ENCODE data around the gene MYBPC2. TPM values are rescaled to one million over a fixed set of nuclear protein-coding genes. Genes with fewer than 3 reads are reported as not detected.
A peak's percentile ranks its signal among the peaks of the same experiment; 100 is the strongest.

Gene MYBPC2
- total RNA-seq, 1 experiment from 2014 or later = 0.03 TPM

DNA sequence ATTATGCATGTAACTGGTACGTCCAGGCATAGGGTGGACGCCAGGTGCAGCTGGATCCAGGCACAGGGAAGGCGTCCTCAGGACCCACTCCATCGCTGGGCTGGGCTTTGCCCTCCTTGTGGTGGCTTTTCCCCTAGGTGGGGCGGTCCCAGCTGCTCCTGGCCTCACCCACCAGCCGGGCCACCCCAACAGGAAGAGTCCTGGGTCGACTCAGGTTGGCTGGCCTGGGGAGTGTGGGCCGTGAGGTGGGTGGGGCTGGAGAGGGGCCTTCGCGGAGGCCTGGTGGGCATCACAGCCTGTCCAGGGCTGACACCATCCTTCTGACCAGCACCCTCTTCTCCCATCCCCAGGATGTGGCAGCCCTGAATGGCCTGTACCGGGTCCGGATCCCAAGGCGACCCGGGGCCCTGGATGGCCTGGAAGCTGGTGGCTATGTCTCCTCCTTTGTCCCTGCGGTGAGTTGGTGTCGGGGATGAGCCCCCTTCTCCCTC lies 47.1 kb downstream of the MYBPC2 start:
- no peak for DNase-seq
- Histone ChIP-seq H3K9me3 (no peaks in the 10 kb centered on the region), H3K27me3 (no peaks in the 10 kb centered on the region; the same call in 1 of the 2 replicates), H3K36me3 (peaks cover 6% of the 10 kb centered on the region; the same call in 1 of the 2 replicates), H3K4me3 (no peak overlapping the region)

DNA sequence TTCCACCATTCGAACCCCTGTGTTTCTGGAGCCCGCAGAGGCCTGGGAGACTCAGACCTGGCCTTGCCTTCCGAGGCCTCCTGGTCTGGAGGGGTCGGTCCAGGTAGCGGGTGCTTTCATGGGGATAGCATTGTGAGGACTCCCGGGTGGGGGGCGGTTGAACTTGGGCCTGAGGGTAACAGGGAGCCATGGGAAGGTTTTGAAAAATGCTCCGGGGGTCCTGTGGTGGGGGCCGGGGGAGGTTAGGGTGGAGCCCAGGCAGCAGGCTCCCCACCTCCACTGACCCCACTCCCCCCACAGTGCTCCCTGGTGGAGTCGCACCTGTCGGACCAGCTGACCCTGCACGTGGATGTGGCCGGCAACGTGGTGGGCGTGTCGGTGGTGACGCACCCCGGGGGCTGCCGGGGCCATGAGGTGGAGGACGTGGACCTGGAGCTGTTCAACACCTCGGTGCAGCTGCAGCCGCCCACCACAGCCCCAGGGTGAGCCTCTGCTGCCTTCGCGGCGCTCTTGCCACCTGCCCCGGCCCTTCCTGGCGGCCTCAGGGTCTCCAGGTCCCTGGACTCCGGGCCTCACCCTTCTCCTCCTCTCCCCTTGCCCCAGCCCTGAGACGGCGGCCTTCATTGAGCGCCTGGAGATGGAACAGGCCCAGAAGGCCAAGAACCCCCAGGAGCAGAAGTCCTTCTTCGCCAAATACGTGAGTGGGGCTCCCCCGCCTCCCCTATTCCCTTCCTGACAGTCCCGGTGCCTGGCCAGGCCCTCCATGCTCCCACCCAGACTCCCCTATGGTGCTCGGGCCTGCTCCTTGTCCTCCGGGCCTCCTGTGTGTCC lies 47.8 kb downstream of the MYBPC2 start:
- no peak overlapping the region for H3K4me3 ChIP-seq
- no peak for DNase-seq
- peaks cover 6% of the 10 kb centered on the region; the same call in 1 of the 2 replicates for H3K36me3 ChIP-seq
- H3K9me3 ChIP-seq = no peaks in the 10 kb centered on the region
- H3K27me3 ChIP-seq = no peaks in the 10 kb centered on the region; the same call in 1 of the 2 replicates

GRCh38 chr19:50481351-50482149 lies 48.9 kb downstream of the MYBPC2 start:
- no peaks in the 10 kb centered on the region for H3K27me3 ChIP-seq

DNA sequence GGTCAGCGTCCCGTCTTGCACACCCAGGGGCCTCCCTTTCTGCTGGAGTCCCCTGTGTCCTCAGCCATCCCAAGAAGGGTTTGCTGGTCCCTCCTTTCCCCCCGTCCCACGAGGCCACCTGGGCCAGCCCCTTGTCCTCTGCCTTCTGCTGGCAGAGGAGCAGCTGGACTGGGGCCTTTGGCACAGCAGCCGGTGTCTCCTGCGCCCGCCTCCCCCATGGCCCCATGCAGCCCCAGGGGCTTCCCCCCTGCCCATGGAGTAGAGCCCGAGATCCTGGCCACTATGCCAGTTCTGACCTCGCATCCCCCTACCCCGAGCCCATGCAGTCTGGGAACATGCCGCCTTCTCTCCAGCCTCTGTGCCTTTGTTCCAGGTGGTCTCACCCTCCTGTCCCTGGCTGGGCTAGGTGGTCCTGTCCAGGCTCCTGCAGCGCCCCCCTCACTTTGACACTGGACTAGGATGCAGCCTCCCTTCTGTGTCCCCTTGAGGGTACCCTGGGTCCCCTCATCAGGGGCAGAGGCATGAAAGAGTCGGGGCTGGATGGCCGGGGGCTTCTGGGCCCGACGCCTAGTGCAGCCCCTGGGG lies 49.7 kb downstream of the MYBPC2 start:
- DNase-seq = no peak
- H3K9me3 ChIP-seq = peaks cover 12% of the 10 kb centered on the region
- peaks cover 6% of the 10 kb centered on the region; the same call in 1 of the 2 replicates for H3K36me3 ChIP-seq
- H3K4me3 ChIP-seq = no peak overlapping the region
- H3K27me3 ChIP-seq = peaks cover 1% of the 10 kb centered on the region; the same call in 1 of the 2 replicates

More at GRCh38 chr19:50481351-50482149, 48.9 kb downstream of the MYBPC2 start:
- no peak overlapping the region for H3K4me3 ChIP-seq
- peaks cover 9% of the 10 kb centered on the region for H3K9me3 ChIP-seq
- DNase-seq = no peak
- H3K36me3 ChIP-seq = peaks cover 6% of the 10 kb centered on the region; the same call in 1 of the 2 replicates

DNA sequence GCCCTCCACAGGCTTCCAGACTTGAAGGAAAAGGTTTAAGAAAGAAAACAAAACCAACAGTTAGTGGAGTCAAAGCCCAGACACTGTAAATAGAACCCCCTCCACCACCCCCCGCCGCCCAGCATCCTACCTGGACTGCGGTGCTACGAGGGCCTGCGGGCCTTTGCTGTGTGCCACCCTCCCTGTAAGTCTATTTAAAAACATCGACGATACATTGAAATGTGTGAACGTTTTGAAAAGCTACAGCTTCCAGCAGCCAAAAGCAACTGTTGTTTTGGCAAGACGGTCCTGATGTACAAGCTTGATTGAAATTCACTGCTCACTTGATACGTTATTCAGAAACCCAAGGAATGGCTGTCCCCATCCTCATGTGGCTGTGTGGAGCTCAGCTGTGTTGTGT lies 50.2 kb downstream of the MYBPC2 start:
- no peak overlapping the region for H3K4me3 ChIP-seq

GRCh38 chr19:50485284-50485955 lies 52.7 kb downstream of the MYBPC2 start:
- Histone ChIP-seq H3K27me3 (peaks cover 20% of the 10 kb centered on the region), H3K4me3 (no peak overlapping the region), H3K36me3 (no peaks in the 10 kb centered on the region), H3K9me3 (peaks cover 12% of the 10 kb centered on the region)
- no peak for DNase-seq

More for the DNA sequence above, 50.2 kb downstream of the MYBPC2 start:
- H3K9me3 ChIP-seq = peaks cover 12% of the 10 kb centered on the region
- H3K36me3 ChIP-seq = peaks cover 6% of the 10 kb centered on the region; the same call in 1 of the 2 replicates
- H3K27me3 ChIP-seq = peaks cover 6% of the 10 kb centered on the region; the same call in 1 of the 2 replicates
- DNase-seq = no peak

DNA sequence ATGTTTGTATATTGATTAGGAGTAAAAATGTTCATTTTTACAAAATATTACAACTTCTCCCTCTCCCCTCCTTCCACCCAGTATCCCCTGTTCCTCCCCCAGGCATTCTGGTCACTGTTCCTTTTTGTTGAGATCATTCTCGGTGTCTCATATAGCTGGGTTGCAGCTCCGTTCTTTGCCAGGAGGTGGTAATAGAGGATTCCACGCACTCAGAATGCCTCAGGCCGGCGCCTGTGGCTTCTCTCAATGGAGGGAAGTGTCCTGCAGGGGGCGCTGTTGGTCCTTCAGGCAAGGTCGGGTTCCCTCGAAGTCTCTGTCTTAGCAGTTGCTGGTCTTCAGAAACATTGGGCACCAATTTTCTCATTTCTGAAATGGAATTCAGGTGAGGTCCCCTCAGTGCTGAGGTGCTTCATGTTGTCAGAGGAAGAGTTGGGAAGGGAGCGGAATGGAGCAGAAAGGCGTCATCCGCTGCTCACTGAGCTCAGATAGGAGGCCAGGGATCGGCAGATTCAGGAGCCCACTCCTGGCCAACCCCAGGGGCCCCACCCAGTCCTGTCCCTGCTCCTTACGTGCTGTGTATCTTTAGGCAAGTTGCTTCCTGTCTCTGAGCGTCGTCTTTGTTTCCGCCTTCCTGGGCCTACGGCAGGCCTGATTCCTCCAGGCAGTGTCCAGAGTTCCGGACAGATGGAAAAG lies 54.3 kb downstream of the MYBPC2 start:
- peaks cover 36% of the 10 kb centered on the region for H3K27me3 ChIP-seq
- no peaks in the 10 kb centered on the region for H3K36me3 ChIP-seq
- peak; percentile 36 for DNase-seq
- no peak overlapping the region for H3K4me3 ChIP-seq
- peaks cover 12% of the 10 kb centered on the region for H3K9me3 ChIP-seq

- no peak overlapping the region for H3K4me3 ChIP-seq
- peaks cover 44% of the 10 kb centered on the region for H3K27me3 ChIP-seq
- no peaks in the 10 kb centered on the region for H3K36me3 ChIP-seq
- no peak for DNase-seq
- H3K9me3 ChIP-seq = peaks cover 12% of the 10 kb centered on the region
Measured at GRCh38 chr19:50488389-50489194, 55.9 kb downstream of the MYBPC2 start.

DNA sequence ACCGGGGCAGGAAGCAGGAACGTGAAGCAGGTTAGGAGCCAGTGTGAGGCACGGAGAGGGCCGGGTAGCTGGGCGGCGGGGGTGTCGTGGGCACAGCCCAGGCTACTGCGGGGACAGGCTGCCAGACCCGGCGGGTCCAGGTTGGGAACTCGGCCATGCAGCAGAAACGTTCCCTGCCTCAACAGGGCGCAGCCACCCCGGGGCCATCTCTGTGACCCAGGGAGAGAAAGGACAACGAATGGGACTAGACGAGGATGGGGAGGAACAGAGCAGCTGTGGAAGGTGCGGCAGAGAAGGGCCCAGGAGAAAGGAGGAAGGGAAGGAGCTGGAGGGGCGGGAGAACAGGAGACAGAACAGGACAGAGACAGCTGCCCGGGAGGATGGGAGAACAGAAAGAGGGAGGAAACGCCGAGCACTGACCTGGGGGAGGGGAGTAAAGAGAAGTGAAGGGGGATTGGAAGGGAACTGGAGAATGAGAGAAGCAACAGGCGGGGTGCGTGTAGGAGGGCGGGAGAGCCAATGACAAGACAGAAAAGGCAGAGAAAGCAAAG lies 56.8 kb downstream of the MYBPC2 start:
- Histone ChIP-seq H3K9me3 (peaks cover 12% of the 10 kb centered on the region), H3K27me3 (peaks cover 51% of the 10 kb centered on the region), H3K4me3 (no peak overlapping the region), H3K36me3 (no peaks in the 10 kb centered on the region)
- no peak for DNase-seq

- DNase-seq = no peak
- H3K27me3 ChIP-seq = peaks cover 57% of the 10 kb centered on the region
- H3K4me3 ChIP-seq = no peak overlapping the region
- peaks cover 12% of the 10 kb centered on the region for H3K9me3 ChIP-seq
- H3K36me3 ChIP-seq = no peaks in the 10 kb centered on the region
Measured at GRCh38 chr19:50490411-50490811, 57.7 kb downstream of the MYBPC2 start.

DNA sequence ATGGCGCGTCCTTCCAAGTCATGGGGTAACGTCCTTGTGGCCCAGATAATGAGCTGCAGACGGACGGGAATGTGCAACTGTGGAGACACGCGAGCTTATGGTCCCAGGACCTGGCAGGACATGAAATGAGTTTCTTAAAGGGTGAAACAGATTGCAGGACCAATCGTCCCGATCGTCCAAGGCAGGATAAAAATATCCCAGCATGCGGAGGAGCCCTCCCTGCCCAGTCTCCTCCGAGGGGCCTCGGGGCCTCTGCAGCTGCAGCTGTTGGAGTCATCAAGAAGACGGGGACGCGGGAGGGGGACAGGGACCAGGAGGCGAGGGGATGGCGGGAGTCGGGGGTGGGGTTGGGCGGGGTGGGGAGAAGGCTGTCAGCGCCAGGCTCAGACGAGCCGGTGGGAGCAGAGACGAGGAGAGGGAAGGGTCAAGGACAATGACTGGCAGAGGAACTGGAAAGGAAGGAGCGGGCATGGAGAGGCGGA lies 58.3 kb downstream of the MYBPC2 start:
- no peak for DNase-seq
- no peak overlapping the region for H3K4me3 ChIP-seq
- H3K9me3 ChIP-seq = peaks cover 7% of the 10 kb centered on the region
- no peaks in the 10 kb centered on the region for H3K36me3 ChIP-seq
- H3K27me3 ChIP-seq = peaks cover 59% of the 10 kb centered on the region

- H3K9me3 ChIP-seq = no peaks in the 10 kb centered on the region
- no peak overlapping the region for H3K4me3 ChIP-seq
- DNase-seq = no peak
- no peaks in the 10 kb centered on the region for H3K36me3 ChIP-seq
- peaks cover 64% of the 10 kb centered on the region for H3K27me3 ChIP-seq
Measured at GRCh38 chr19:50492303-50493052, 59.8 kb downstream of the MYBPC2 start.

- no peaks in the 10 kb centered on the region for H3K9me3 ChIP-seq
- no peaks in the 10 kb centered on the region for H3K36me3 ChIP-seq
- no peak for DNase-seq
- peaks cover 62% of the 10 kb centered on the region for H3K27me3 ChIP-seq
- no peak overlapping the region for H3K4me3 ChIP-seq
Measured at GRCh38 chr19:50493171-50493570, 60.5 kb downstream of the MYBPC2 start.

Measured in MG63 (cell line).